Gastrocnemius medialis (tissue), 4 donors: ENCODE measurements around the gene TMC8. TPM values are rescaled to one million over a fixed set of nuclear protein-coding genes. Genes with fewer than 3 reads are reported as not detected.

Experiments
- ATAC-seq, 2 donors: fragments of 150-250 bp; one replicate each; pipeline ENCODE4 v1.9.1; 2016
- DNase-seq, 2 donors: peaks; one replicate each; pipeline ENCODE4 v3.0.0-alpha.2; 2019
- H3K27ac ChIP-seq, 4 donors: fragments of 200-600 bp; sonication (generic); 1 replicate in 1 of 4; 2 replicates in 3 of 4; pipeline ENCODE4 v1.5.1; 2016 to 2018; ENCODE audit warnings: mild to moderate bottlenecking in 2 of 4, moderate library complexity in 1 of 4
- H3K27me3 ChIP-seq, 3 donors: fragments of 200-600 bp; sonication (generic) in 2 of 3; 1 replicate in 1 of 3; 2 replicates in 2 of 3; pipeline versions ENCODE4 v1.5.1 to v1.6.0; 2016 to 2019; ENCODE audit warnings: mild to moderate bottlenecking in 1 of 3, moderate library complexity in 1 of 3
- H3K36me3 ChIP-seq, 2 donors: fragments of 200-600 bp; sonication (generic) in 1 of 2; one replicate each; pipeline ENCODE4 v1.5.1; 2017 to 2018
- H3K4me1 ChIP-seq, 2 donors: fragments of 200-600 bp; sonication (generic) in 1 of 2; one replicate each; pipeline ENCODE4 v1.5.1; 2016 to 2017; ENCODE audit warnings: mild to moderate bottlenecking in 2 of 2
- H3K4me3 ChIP-seq, 4 donors: fragments of 200-600 bp; sonication (generic) in 3 of 4; 1 replicate in 1 of 4; 2 replicates in 3 of 4; pipeline ENCODE4 v1.5.1; 2016 to 2019; ENCODE audit warnings: mild to moderate bottlenecking in 2 of 4
- H3K9me3 ChIP-seq, 3 donors: fragments of 200-600 bp; sonication (generic) in 2 of 3; 1 replicate in 1 of 3; 2 replicates in 2 of 3; pipeline ENCODE4 v1.5.1; 2016 to 2019
- POLR2A ChIP-seq, 2 donors: fragments of 450-650 bp; IDR thresholded peaks; one replicate each; pipeline ENCODE4 v1.6.1; 2017; ENCODE audit warnings: antibody characterized with exemption in 2 of 2, mild to moderate bottlenecking in 2 of 2, moderate library complexity in 2 of 2
- in situ Hi-C, 4 donors: fragments of 200-750 bp; cut with MboI; loops; one replicate each; pipeline versions ENCODE4 v1.15.0 to v1.8.0; 2017; ENCODE audit warnings: low sequenced_read_pairs in 4 of 4
- intact Hi-C: fragments of 100-400 bp; cut with DNase I; formaldehyde crosslinking; loops from one replicate; pipeline ENCODE4 v1.15.1; 2023; ENCODE audit warnings: low total_unique reads
- total RNA-seq, 4 donors: library from RNA; depleted of rRNA; stranded (reverse); fragments of >200 nt; gene quantifications; one replicate each; pipeline versions ENCODE4 v1.1.0 to v1.2.3, GENCODE V29; 2016
- TF ChIP-seq, protein P1 (sequence below), 5 experiments: fragments of 450-650 bp in 3 of 5; fragments of 200-600 bp in 2 of 5; sonication (generic) in 2 of 5; IDR thresholded peaks in 4 of 5; conservative IDR thresholded peaks in 1 of 5; 1 replicate in 4 of 5; 2 replicates in 1 of 5; pipeline ENCODE4 v1.5.1; 2016 to 2019; ENCODE audit warnings: antibody characterized with exemption in 5 of 5, mild to moderate bottlenecking in 3 of 5, moderate library complexity in 3 of 5

The TMC8 gene
- total RNA-seq, 4 donors from 2014 or later, result 0.18 to 1.6 (median 0.65) TPM; not detected in 1

DNA sequence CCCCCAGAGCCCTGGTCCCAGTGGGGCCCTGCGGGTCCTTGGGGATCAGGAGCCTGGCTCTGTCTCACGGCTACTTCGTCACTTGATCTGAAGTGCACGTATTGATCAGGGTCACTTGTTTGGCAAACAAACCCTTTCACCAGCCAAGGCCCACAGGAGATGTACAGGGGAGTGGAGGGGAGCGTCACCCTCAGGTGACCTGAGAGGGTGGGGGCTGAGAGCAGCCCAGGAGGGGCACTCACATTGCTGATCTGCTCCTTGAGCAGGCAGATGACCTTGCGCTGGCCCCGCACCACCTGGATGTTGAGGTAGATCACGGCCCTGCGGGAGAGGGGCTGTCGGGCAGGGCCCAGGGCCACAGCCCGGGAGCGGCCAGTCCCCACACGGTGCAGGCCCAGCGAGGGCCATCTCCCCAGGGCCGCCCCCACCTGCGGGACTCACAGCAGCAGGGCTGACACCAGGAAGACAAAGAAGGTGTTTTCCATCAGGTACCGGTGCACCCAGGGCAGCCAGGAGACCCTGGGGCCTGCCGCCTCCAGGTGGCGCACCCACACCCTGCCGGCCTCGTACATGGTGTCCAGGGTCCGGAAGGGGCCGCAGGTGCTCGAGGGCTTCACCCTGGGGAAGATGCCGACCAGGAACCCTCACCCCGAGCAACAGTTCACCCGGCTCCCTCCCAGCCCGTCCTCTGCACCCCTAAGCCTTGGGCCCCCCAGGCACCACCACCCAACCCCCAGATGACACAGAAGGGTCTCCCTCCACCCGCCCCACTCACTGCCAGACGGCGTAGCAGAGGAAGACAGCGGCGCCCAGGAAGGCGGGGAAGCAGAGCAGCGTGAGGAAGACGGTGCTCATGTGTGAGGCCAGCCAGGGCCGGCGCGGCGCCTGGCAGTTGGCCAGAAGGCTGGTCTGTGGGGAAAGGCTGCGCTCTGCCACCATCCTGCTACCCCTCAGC, 13.3 kb upstream of the TMC8 start:
- no peak for ATAC-seq
- in situ Hi-C loops, result loop anchor here in 1 of 4 donors (10.0 kb wide), 2 partner anchors 67 to 127 kb away; partner anchors contain the start of genes AFMID and TK1
- Histone ChIP-seq H3K27me3 (no peaks in the 10 kb centered on the region), H3K9me3 (no peaks in the 10 kb centered on the region), H3K4me1 (peaks cover 6 to 9% of the 10 kb centered on the region in 2 donors), H3K27ac (no peak overlapping the region), H3K4me3 (no peak overlapping the region), H3K36me3 (no peaks in the 10 kb centered on the region)
- intact Hi-C loops, result no loop called here
- no peak for DNase-seq
- TF ChIP-seq, protein P1, sequence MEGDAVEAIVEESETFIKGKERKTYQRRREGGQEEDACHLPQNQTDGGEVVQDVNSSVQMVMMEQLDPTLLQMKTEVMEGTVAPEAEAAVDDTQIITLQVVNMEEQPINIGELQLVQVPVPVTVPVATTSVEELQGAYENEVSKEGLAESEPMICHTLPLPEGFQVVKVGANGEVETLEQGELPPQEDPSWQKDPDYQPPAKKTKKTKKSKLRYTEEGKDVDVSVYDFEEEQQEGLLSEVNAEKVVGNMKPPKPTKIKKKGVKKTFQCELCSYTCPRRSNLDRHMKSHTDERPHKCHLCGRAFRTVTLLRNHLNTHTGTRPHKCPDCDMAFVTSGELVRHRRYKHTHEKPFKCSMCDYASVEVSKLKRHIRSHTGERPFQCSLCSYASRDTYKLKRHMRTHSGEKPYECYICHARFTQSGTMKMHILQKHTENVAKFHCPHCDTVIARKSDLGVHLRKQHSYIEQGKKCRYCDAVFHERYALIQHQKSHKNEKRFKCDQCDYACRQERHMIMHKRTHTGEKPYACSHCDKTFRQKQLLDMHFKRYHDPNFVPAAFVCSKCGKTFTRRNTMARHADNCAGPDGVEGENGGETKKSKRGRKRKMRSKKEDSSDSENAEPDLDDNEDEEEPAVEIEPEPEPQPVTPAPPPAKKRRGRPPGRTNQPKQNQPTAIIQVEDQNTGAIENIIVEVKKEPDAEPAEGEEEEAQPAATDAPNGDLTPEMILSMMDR (IDR thresholded peaks at IDR 0.05 in 4 of 5, conservative IDR thresholded peaks at IDR 0.05 in 1 of 5), result peak in 4 of 5 experiments; percentile 4 to 42 (median 22)
- TF ChIP-seq POLR2A (IDR thresholded peaks at IDR 0.05), result no peak

DNA sequence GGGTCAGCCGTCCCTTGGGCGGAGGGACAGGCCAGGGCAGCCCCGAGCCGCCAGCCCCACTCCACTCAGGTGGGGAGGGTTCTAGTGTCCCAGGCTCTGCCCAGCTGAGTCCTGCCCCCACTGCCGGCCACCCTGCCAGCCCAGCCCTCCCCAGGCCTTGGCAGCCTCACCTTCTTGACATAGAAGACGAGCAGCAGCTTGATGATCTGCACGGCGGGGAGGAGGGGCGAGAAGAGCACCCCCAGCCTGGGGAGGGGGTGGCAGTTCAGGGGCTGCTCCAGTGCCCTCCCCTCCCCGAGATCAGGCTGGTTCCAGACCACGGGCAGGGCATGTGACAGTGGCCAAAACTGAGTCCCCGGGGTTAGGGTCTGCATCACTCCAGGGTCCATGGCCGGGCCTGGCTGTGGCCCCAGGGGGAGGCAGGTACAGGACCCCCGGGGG, 11.8 kb upstream of the TMC8 start:
- intact Hi-C loops, result no loop called here
- no peak for DNase-seq
- Histone ChIP-seq H3K36me3 (no peaks in the 10 kb centered on the region), H3K9me3 (no peaks in the 10 kb centered on the region), H3K27ac (no peak overlapping the region), H3K4me1 (no peaks in the 10 kb centered on the region), H3K27me3 (no peaks in the 10 kb centered on the region), H3K4me3 (no peak overlapping the region)
- no peak for TF ChIP-seq POLR2A (IDR thresholded peaks at IDR 0.05)
- TF ChIP-seq, protein P1 (IDR thresholded peaks at IDR 0.05 in 4 of 5, conservative IDR thresholded peaks at IDR 0.05 in 1 of 5), result no peak
- in situ Hi-C loops, result loop anchor here in 1 of 4 donors (10.0 kb wide), 2 partner anchors 66 to 126 kb away; partner anchors contain the start of genes AFMID and TK1
- ATAC-seq, result no peak

DNA sequence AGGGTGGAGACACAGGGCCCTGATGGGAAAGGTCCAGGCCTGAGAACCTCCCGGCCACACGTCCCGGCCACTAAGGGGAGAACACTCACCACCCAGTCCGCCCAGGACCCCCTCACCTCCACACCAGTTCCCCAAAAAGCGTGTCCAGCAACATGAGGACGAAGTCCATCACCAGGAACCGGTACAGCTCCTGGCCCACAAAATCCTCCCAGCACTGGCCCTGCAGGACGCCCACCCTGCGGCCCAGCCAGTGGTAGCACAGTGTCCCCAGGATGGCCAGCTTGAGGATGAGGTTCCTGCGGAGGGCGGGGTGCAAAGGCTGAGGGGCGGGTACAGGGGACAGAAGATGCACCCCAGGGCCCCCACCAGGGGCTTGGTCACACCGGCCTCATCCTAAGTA, 10.0 kb upstream of the TMC8 start:
- Histone ChIP-seq H3K27me3 (no peaks in the 10 kb centered on the region), H3K9me3 (no peaks in the 10 kb centered on the region), H3K36me3 (no peaks in the 10 kb centered on the region), H3K4me3 (no peak overlapping the region), H3K4me1 (no peaks in the 10 kb centered on the region), H3K27ac (no peak overlapping the region)
- no peak for DNase-seq
- in situ Hi-C loops (no loop called here), intact Hi-C loops (no loop called here)
- no peak for ATAC-seq
- no peak for TF ChIP-seq POLR2A (IDR thresholded peaks at IDR 0.05)
- TF ChIP-seq, protein P1 (IDR thresholded peaks at IDR 0.05 in 4 of 5, conservative IDR thresholded peaks at IDR 0.05 in 1 of 5), result no peak

DNA sequence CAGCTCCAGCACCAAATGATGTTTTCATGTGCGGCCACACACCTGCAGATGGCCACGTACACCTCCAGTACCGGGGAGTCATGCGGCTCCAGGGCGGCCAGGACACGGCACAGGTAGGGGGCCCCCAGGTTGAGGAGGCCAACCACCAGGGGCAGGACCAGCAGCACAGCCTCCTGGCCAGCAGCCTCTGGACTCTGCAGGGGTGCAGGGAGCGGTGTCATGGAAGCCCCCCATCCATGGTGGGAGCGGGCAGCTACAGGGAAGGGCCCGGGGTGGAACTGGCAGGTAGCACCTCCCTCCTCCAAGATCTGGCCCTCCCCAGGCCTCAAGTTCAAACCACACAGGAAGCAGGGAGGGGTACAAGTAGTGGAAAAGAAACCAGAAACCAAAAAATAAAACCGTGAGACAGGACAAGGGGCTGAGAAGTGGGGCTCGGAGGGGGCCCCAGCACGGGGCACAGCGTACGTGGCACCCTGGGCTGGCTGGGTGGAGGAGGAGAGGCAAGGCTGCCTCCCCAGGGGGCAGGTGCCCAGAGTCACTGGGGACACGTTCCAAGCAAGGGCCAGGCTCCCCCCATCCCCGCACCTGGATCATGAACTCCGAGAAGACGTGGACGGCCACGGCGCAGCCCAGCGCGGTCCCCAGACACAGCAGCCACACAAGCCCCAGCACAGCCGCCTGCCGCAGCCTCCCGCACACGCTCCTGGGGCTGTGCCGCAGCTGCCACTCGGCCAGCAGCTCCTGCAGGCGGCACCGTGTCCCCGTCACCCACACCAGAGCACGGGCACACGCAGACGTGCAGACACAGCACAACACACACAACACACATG, 9.4 kb upstream of the TMC8 start:
- Histone ChIP-seq H3K4me3 (no peak overlapping the region), H3K27me3 (no peaks in the 10 kb centered on the region), H3K4me1 (no peaks in the 10 kb centered on the region), H3K27ac (no peak overlapping the region), H3K9me3 (no peaks in the 10 kb centered on the region), H3K36me3 (no peaks in the 10 kb centered on the region)
- no peak for ATAC-seq
- DNase-seq, result no peak
- TF ChIP-seq, protein P1 (IDR thresholded peaks at IDR 0.05 in 4 of 5, conservative IDR thresholded peaks at IDR 0.05 in 1 of 5), result no peak
- TF ChIP-seq POLR2A (IDR thresholded peaks at IDR 0.05), result no peak
- intact Hi-C loops, result no loop called here
- in situ Hi-C loops, result no loop called here
